GDM1 (cell line): Measurements from ENCODE around the gene WASHC4.
"Not testable (repeated sequence)": the region's sequence is repeated elsewhere in the genome, so short reads cannot be mapped to it uniquely, and the experiment has no call there.

Source experiments
- DNase-seq: peaks from one replicate; lab custom pipeline; 2025; lab: John Stamatoyannopoulos, UW

Gene WASHC4

GRCh38 chr12:105167346-105167745 lies 59.8 kb downstream of the WASHC4 start:
- DNase-seq: no peak

GRCh38 chr12:105168006-105168405 lies 60.5 kb downstream of the WASHC4 start:
- no peak for DNase-seq

GRCh38 chr12:105170139-105170538 lies 62.6 kb downstream of the WASHC4 start:
- DNase-seq: no peak

- no peak for DNase-seq
These were observed 64.3 kb downstream of the WASHC4 start for GRCh38 chr12:105171691-105172436.

GRCh38 chr12:105175397-105175990 lies 68.0 kb downstream of the WASHC4 start:
- no peak for DNase-seq

- DNase-seq: no peak
These were observed 69.7 kb downstream of the WASHC4 start for GRCh38 chr12:105177208-105177607.

GRCh38 chr12:105179114-105179513 lies 71.6 kb downstream of the WASHC4 start:
- not testable (repeated sequence) for DNase-seq

GRCh38 chr12:105183406-105183805 lies 75.9 kb downstream of the WASHC4 start:
- not testable (repeated sequence) for DNase-seq

- DNase-seq: not testable (repeated sequence)
These were observed 76.4 kb downstream of the WASHC4 start for GRCh38 chr12:105183976-105184375.

GRCh38 chr12:105189293-105189692 lies 81.8 kb downstream of the WASHC4 start:
- no peak for DNase-seq

- DNase-seq: no peak
These were observed 83.0 kb downstream of the WASHC4 start for GRCh38 chr12:105190530-105190929.

GRCh38 chr12:105192624-105193225 lies 85.2 kb downstream of the WASHC4 start:
- DNase-seq: no peak

GRCh38 chr12:105194947-105195346 lies 87.4 kb downstream of the WASHC4 start:
- no peak for DNase-seq

GRCh38 chr12:105196090-105196489 lies 88.6 kb downstream of the WASHC4 start:
- DNase-seq: no peak

- DNase-seq: no peak
These were observed 91.4 kb downstream of the WASHC4 start for GRCh38 chr12:105198961-105199360.

GRCh38 chr12:105200385-105200784 lies 92.9 kb downstream of the WASHC4 start:
- DNase-seq: no peak

- DNase-seq: no peak
These were observed 93.8 kb downstream of the WASHC4 start for GRCh38 chr12:105201299-105201698.

- no peak for DNase-seq
These were observed 94.7 kb downstream of the WASHC4 start for GRCh38 chr12:105202202-105202601.

- no peak for DNase-seq
These were observed 96.6 kb downstream of the WASHC4 start for GRCh38 chr12:105204127-105204526.

- DNase-seq: no peak
These were observed 97.4 kb downstream of the WASHC4 start for GRCh38 chr12:105204916-105205315.

- no peak for DNase-seq
These were observed 98.0 kb downstream of the WASHC4 start for GRCh38 chr12:105205322-105206048.

- DNase-seq: no peak
These were observed 99.3 kb downstream of the WASHC4 start for GRCh38 chr12:105206686-105207374.
